Left ventricle myocardium inferior (tissue), 1 donor: ENCODE results near the gene ZMYND10. TPM values are rescaled to one million over a fixed set of nuclear protein-coding genes. Genes with fewer than 3 reads are reported as not detected.
"Not testable (repeated sequence)": the region's sequence is repeated elsewhere in the genome, so short reads cannot be mapped to it uniquely, and the experiment has no call there.

Experiments
- DNase-seq: peaks from one replicate; pipeline ENCODE4 v3.0.0-alpha.2; 2020
- H3K27ac ChIP-seq: fragments of 200-600 bp; replicated peaks from 2 replicates; pipeline ENCODE4 v1.8.0; 2021
- H3K27me3 ChIP-seq: fragments of 200-600 bp; 2 replicates; pipeline ENCODE4 v1.8.0; 2021; ENCODE audit warnings: low read depth
- H3K36me3 ChIP-seq: fragments of 200-600 bp; 2 replicates; pipeline ENCODE4 v1.8.0; 2021
- H3K4me1 ChIP-seq: fragments of 200-600 bp; 2 replicates; pipeline ENCODE4 v1.8.0; 2021
- H3K4me3 ChIP-seq: fragments of 200-600 bp; 2 replicates; pipeline ENCODE4 v1.8.0; 2021; ENCODE audit warnings: mild to moderate bottlenecking, moderate library complexity
- H3K9me3 ChIP-seq: fragments of 200-600 bp; replicated peaks from 2 replicates; pipeline ENCODE4 v1.8.0; 2021
- CTCF ChIP-seq: fragments of 200-600 bp; IDR thresholded peaks from 2 replicates; pipeline ENCODE4 v1.8.0; 2021; ENCODE audit warnings: antibody characterized with exemption, mild to moderate bottlenecking, borderline replicate concordance
- intact Hi-C: fragments of 100-400 bp; cut with micrococcal nuclease; formaldehyde crosslinking; loops from one replicate; pipeline ENCODE4 v1.11.0; 2022
- total RNA-seq: library from RNA; stranded (reverse); fragmentation: NEBNext Ultra II Directional; extraction: Animal tissue kit (Norgen Biotek cat#: 25700); gene quantifications from one replicate; pipeline ENCODE4 v1.2.1, GENCODE V29; 2021
- donor health status: DM: no; HTN: yes; CAD: no; lungs with severe emphysema.

ZMYND10 gene
- total RNA-seq, 1 donor from 2014 or later = not detected

GRCh38 chr3:50316657-50317242 is 28.8 kb downstream of the ZMYND10 start:
- TF ChIP-seq CTCF = no peak
- no peak for DNase-seq
- peak overlapping the region; percentile 99 for H3K27ac ChIP-seq
- H3K9me3 ChIP-seq = no peaks in the 10 kb centered on the region
- peaks cover 78% of the 10 kb centered on the region for H3K4me1 ChIP-seq
- intact Hi-C loops = no loop called here
- no peaks in the 10 kb centered on the region for H3K27me3 ChIP-seq
- H3K4me3 ChIP-seq = peak overlapping the region; percentile 86
- H3K36me3 ChIP-seq = peaks cover 45% of the 10 kb centered on the region

DNA sequence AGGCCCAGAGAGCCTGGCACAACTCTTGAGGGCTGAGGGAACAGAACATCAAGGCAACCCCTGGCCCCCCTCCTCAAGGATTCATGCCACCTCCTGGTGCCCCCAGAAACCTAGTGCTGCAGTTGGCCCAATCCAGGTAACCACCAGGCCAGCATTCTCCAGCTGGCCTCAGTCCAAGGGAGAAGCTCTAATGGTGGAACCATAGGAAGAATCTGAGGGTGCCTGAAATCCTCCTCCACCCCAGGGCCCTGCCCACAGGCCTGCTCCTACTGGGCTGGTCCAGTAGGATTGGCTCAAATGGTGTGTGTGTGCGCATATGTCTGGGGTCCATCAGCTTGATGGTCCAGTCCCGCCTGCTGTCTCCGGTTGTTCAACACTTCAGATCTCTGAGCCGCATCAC is 30.7 kb downstream of the ZMYND10 start:
- no peak for DNase-seq
- Histone ChIP-seq H3K9me3 (no peaks in the 10 kb centered on the region), H3K27ac (peak overlapping the region; percentile 11), H3K27me3 (no peaks in the 10 kb centered on the region), H3K4me3 (no peak overlapping the region), H3K4me1 (peaks cover 62% of the 10 kb centered on the region), H3K36me3 (peaks cover 41% of the 10 kb centered on the region)
- intact Hi-C loops = no loop called here
- no peak for TF ChIP-seq CTCF

GRCh38 chr3:50314342-50314741 is 31.2 kb downstream of the ZMYND10 start:
- TF ChIP-seq CTCF = no peak

DNA sequence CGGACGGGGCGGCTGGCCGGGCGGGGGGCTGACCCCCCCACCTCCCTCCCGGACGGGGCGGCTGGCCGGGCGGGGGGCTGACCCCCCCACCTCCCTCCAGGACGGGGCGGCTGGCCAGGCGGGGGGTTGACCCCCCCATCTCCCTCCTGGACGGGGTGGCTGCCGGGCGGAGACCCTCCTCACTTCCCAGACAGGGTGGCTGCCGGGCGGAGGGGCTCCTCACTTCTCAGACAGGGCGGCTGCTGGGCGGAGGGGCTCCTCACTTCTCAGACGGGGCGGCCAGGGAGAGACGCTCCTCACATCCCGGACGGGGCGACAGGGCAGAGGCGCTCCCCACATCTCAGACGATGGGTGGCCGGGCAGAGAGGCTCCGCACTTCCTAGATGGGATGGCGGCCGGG is 33.5 kb downstream of the ZMYND10 start:
- H3K27ac ChIP-seq, H3K9me3 ChIP-seq, H3K4me3 ChIP-seq, DNase-seq, intact Hi-C loops, H3K27me3 ChIP-seq: not testable (repeated sequence)
- Histone ChIP-seq H3K4me1 (peaks cover 35% of the 10 kb centered on the region), H3K36me3 (peaks cover 29% of the 10 kb centered on the region)

More at GRCh38 chr3:50314342-50314741, 31.2 kb downstream of the ZMYND10 start:
- H3K36me3 ChIP-seq = peaks cover 40% of the 10 kb centered on the region
- H3K4me1 ChIP-seq = peaks cover 58% of the 10 kb centered on the region
- intact Hi-C loops = no loop called here
- H3K9me3 ChIP-seq = no peaks in the 10 kb centered on the region
- no peak overlapping the region for H3K4me3 ChIP-seq
- no peak for DNase-seq
- H3K27me3 ChIP-seq = no peaks in the 10 kb centered on the region
- H3K27ac ChIP-seq = peak overlapping the region; percentile 11

DNA sequence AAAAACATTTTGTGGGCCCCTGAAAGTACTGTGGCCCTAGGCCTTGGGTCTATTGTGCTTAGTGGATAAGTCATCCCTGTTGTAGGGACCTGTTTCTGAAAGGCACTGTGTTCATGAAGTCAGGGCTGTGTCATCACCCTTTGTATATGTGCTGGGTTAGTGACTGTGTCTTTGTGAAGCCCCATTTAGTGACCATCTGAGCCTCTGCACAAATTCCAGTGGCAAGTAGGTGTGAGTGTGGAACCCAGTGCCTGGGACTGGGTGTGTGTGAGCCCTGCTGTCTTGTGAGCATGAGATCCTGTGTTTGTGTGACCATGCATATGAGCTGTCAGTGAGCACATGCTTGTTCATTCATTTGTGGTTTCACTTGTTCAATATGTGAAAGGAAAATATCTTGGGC is 40.9 kb downstream of the ZMYND10 start:
- DNase-seq = no peak
- H3K9me3 ChIP-seq = no peaks in the 10 kb centered on the region
- no peak overlapping the region for H3K27ac ChIP-seq
- H3K4me3 ChIP-seq = no peak overlapping the region
- H3K27me3 ChIP-seq = no peaks in the 10 kb centered on the region
- peaks cover 27% of the 10 kb centered on the region for H3K36me3 ChIP-seq
- H3K4me1 ChIP-seq = peaks cover 44% of the 10 kb centered on the region
- intact Hi-C loops = no loop called here
- no peak for TF ChIP-seq CTCF

- H3K27ac ChIP-seq = peak within 1 kb of the TSS; percentile 97
- peak; percentile 84 for DNase-seq
- peak; percentile 41 for TF ChIP-seq CTCF
- H3K9me3 ChIP-seq = no peaks in the 10 kb centered on the region
- peaks cover 53% of the 10 kb centered on the region for H3K4me1 ChIP-seq
- intact Hi-C loops = no loop called here
- no peaks in the 10 kb centered on the region for H3K27me3 ChIP-seq
- peaks cover 15% of the 10 kb centered on the region for H3K36me3 ChIP-seq
- peak within 1 kb of the TSS; percentile 77 for H3K4me3 ChIP-seq
Observed at GRCh38 chr3:50303013-50303815, 42.3 kb downstream of the ZMYND10 start, which contains the start of gene HYAL1. Gene HYAL1, minus strand, starts transcription at chr3:50303574. Its CDS starts 618 bp downstream, at chr3:50302956.
